GM13976 (cell line): ENCODE data around the gene ARHGAP1.

Experiments
- DNase-seq: peaks from one replicate; pipeline ENCODE4 v3.0.0; 2012; ENCODE audit warnings: low spot score
- CTCF ChIP-seq: IDR thresholded peaks from 2 replicates; pipeline ENCODE4 v1.5.1; 2012; ENCODE audit warnings: borderline replicate concordance, mild to moderate bottlenecking; ENCODE audit not compliant: insufficient read depth; ENCODE audit errors: extremely low read depth, missing control alignments, control extremely low read depth
- in situ Hi-C: fragments of 300-500 bp; cut with MboI; formaldehyde crosslinking; loops from one replicate; pipeline ENCODE4 v1.12.0; 2022; ENCODE audit warnings: low sequenced_read_pairs, mixed read lengths, inconsistent platforms; ENCODE audit not compliant: unreplicated experiment

Gene ARHGAP1

GRCh38 chr11:46655631-46656030 lies 44.8 kb downstream of the ARHGAP1 start:
- no peak for TF ChIP-seq CTCF

GRCh38 chr11:46649180-46649738 lies 51.2 kb downstream of the ARHGAP1 start:
- DNase-seq = no peak
- TF ChIP-seq CTCF = no peak
- in situ Hi-C loops = no loop called here

More at GRCh38 chr11:46655631-46656030, 44.8 kb downstream of the ARHGAP1 start:
- in situ Hi-C loops = no loop called here
- no peak for DNase-seq

GRCh38 chr11:46643986-46644385 lies 56.4 kb downstream of the ARHGAP1 start:
- TF ChIP-seq CTCF = no peak
- in situ Hi-C loops = no loop called here
- no peak for DNase-seq

GRCh38 chr11:46643531-46643930 lies 56.9 kb downstream of the ARHGAP1 start:
- no peak for DNase-seq
- in situ Hi-C loops = no loop called here
- no peak for TF ChIP-seq CTCF

GRCh38 chr11:46642627-46643335 lies 57.6 kb downstream of the ARHGAP1 start:
- DNase-seq = no peak
- in situ Hi-C loops = no loop called here
- no peak for TF ChIP-seq CTCF

GRCh38 chr11:46641639-46642038 lies 58.8 kb downstream of the ARHGAP1 start:
- in situ Hi-C loops = no loop called here
- TF ChIP-seq CTCF = no peak
- no peak for DNase-seq
